GM21447 (cell line): Measurements from ENCODE around the gene SP1.
"Not testable (repeated sequence)": the region's sequence is repeated elsewhere in the genome, so short reads cannot be mapped to it uniquely, and the experiment has no call there.

Experiments used
- ATAC-seq: cut with Tn5 transposase; IDR thresholded peaks from one replicate; pipeline ENCODE4 v1.9.1; 2021; ENCODE audit not compliant: unreplicated experiment

Gene SP1

GRCh38 chr12:53358836-53359419 is 21.0 kb upstream of the SP1 start:
- no peak for ATAC-seq

- not testable (repeated sequence) for ATAC-seq
These were observed 18.3 kb upstream of the SP1 start for GRCh38 chr12:53361638-53362037.

- ATAC-seq = no peak
These were observed 14.6 kb upstream of the SP1 start for GRCh38 chr12:53365245-53365904.

- ATAC-seq = not testable (repeated sequence)
These were observed 6.3 kb upstream of the SP1 start for GRCh38 chr12:53373554-53374133.

GRCh38 chr12:53374277-53374676 is 5.7 kb upstream of the SP1 start:
- ATAC-seq = not testable (repeated sequence)

- ATAC-seq = no peak
These were observed 3.2 kb upstream of the SP1 start for GRCh38 chr12:53376747-53377146.

- ATAC-seq = no peak
These were observed 1.8 kb upstream of the SP1 start for GRCh38 chr12:53378222-53378621.

GRCh38 chr12:53378724-53379388 is 1.1 kb upstream of the SP1 start:
- ATAC-seq = peak; percentile 0

GRCh38 chr12:53379389-53380103 is 430 bp upstream of the SP1 start:
- ATAC-seq = peak; percentile 74

- no peak for ATAC-seq
These were observed 1.1 kb downstream of the SP1 start for GRCh38 chr12:53380794-53381730.

GRCh38 chr12:53381731-53382630 is 2.0 kb downstream of the SP1 start:
- no peak for ATAC-seq

- ATAC-seq = no peak
These were observed 3.3 kb downstream of the SP1 start for GRCh38 chr12:53383258-53383657.

GRCh38 chr12:53386381-53386780 is 6.4 kb downstream of the SP1 start:
- not testable (repeated sequence) for ATAC-seq

- no peak for ATAC-seq
These were observed 9.0 kb downstream of the SP1 start for GRCh38 chr12:53388932-53389331.

- ATAC-seq = no peak
These were observed 9.7 kb downstream of the SP1 start for GRCh38 chr12:53389702-53390101.

- no peak for ATAC-seq
These were observed 11.7 kb downstream of the SP1 start for GRCh38 chr12:53391724-53392123.

- ATAC-seq = no peak
These were observed 19.9 kb downstream of the SP1 start for GRCh38 chr12:53399896-53400295.

- not testable (repeated sequence) for ATAC-seq
These were observed 22.4 kb downstream of the SP1 start for GRCh38 chr12:53402351-53402750.

GRCh38 chr12:53402871-53403270 is 22.9 kb downstream of the SP1 start:
- no peak for ATAC-seq
